Measurements from ENCODE around the gene SMIM7.

SMIM7 gene

GRCh38 chr19:16603090-16603489 lies 56.9 kb downstream of the SMIM7 start:
- H3K27ac ChIP-seq (ENCODE audit: insufficient read depth, low read length, poor library complexity, severe bottlenecking): no peak overlapping the region
- H3K9me3 ChIP-seq (ENCODE audit: control insufficient read depth, low read length): no peaks in the 10 kb centered on the region
- H3K4me1 ChIP-seq (ENCODE audit: control insufficient read depth, insufficient read depth, low read length, poor library complexity, severe bottlenecking): no peaks in the 10 kb centered on the region
- DNase-seq: no peak
- H3K4me3 ChIP-seq (ENCODE audit: insufficient read depth, low read depth, low read length, poor library complexity, severe bottlenecking): no peak overlapping the region
- no peaks in the 10 kb centered on the region for H3K27me3 ChIP-seq (replicated peaks; ENCODE audit: control insufficient read depth, insufficient read depth, low read length, poor library complexity, severe bottlenecking)
- H3K36me3 ChIP-seq (ENCODE audit: control insufficient read depth, insufficient read depth, low read length): peaks cover 5% of the 10 kb centered on the region

GRCh38 chr19:16601378-16602052 lies 58.4 kb downstream of the SMIM7 start:
- H3K27ac ChIP-seq (ENCODE audit: insufficient read depth, low read length, poor library complexity, severe bottlenecking): no peak overlapping the region
- no peak overlapping the region for H3K4me3 ChIP-seq (ENCODE audit: insufficient read depth, low read depth, low read length, poor library complexity, severe bottlenecking)
- no peaks in the 10 kb centered on the region for H3K9me3 ChIP-seq (ENCODE audit: control insufficient read depth, low read length)
- H3K4me1 ChIP-seq (ENCODE audit: control insufficient read depth, insufficient read depth, low read length, poor library complexity, severe bottlenecking): no peaks in the 10 kb centered on the region
- peaks cover 5% of the 10 kb centered on the region for H3K36me3 ChIP-seq (ENCODE audit: control insufficient read depth, insufficient read depth, low read length)
- no peak for DNase-seq
- H3K27me3 ChIP-seq (replicated peaks; ENCODE audit: control insufficient read depth, insufficient read depth, low read length, poor library complexity, severe bottlenecking): no peaks in the 10 kb centered on the region

DNA sequence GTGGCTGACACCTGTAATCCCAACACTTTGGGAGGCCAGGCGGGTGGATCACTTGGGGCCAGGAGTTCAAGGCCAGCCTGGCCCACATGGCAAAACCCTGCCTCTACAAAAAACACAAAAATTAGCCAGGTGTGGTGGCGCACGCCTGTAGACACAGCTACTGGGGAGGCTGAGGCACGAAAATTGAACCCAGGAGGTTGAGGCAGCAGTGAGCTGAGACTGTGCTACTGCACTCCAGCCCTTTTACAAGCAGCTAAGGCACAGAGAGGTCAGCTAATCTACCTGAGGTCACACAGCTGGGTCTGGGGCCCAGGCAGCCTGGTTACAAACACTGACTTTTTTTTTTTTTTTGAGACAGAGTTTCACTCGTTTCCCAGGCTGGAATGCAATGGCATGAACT lies 59.1 kb downstream of the SMIM7 start:
- Histone ChIP-seq H3K4me1 (ENCODE audit: control insufficient read depth, insufficient read depth, low read length, poor library complexity, severe bottlenecking) (no peaks in the 10 kb centered on the region), H3K36me3 (ENCODE audit: control insufficient read depth, insufficient read depth, low read length) (peaks cover 5% of the 10 kb centered on the region), H3K9me3 (ENCODE audit: control insufficient read depth, low read length) (no peaks in the 10 kb centered on the region), H3K27ac (ENCODE audit: insufficient read depth, low read length, poor library complexity, severe bottlenecking) (no peak overlapping the region), H3K4me3 (ENCODE audit: insufficient read depth, low read depth, low read length, poor library complexity, severe bottlenecking) (no peak overlapping the region), H3K27me3 (replicated peaks; ENCODE audit: control insufficient read depth, insufficient read depth, low read length, poor library complexity, severe bottlenecking) (no peaks in the 10 kb centered on the region)
- DNase-seq: no peak

GRCh38 chr19:16599655-16600346 lies 60.1 kb downstream of the SMIM7 start:
- Histone ChIP-seq H3K4me1 (ENCODE audit: control insufficient read depth, insufficient read depth, low read length, poor library complexity, severe bottlenecking) (peaks cover 9% of the 10 kb centered on the region), H3K36me3 (ENCODE audit: control insufficient read depth, insufficient read depth, low read length) (no peaks in the 10 kb centered on the region), H3K4me3 (ENCODE audit: insufficient read depth, low read depth, low read length, poor library complexity, severe bottlenecking) (no peak overlapping the region), H3K27ac (ENCODE audit: insufficient read depth, low read length, poor library complexity, severe bottlenecking) (no peak overlapping the region), H3K9me3 (ENCODE audit: control insufficient read depth, low read length) (no peaks in the 10 kb centered on the region), H3K27me3 (replicated peaks; ENCODE audit: control insufficient read depth, insufficient read depth, low read length, poor library complexity, severe bottlenecking) (no peaks in the 10 kb centered on the region)
- no peak for DNase-seq

DNA sequence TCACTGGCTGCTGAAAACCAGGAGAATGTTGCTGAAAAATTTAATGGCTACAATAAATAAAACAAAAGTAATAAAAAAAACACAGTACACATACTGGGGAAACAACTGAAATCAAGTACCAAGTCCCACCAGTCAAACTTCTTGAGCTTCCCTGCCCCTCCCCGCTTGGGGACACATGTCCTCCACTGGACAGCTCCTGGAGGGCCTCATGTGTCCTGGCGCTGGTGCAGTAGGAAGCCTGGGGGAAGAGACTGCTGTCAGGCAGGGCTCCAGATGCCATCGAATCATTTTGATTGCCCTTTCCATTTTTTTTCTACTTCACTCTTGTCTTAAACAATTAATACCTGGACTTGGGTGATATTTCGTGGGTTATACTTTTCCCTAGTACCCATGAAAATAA lies 61.1 kb downstream of the SMIM7 start:
- H3K27me3 ChIP-seq (replicated peaks; ENCODE audit: control insufficient read depth, insufficient read depth, low read length, poor library complexity, severe bottlenecking): no peaks in the 10 kb centered on the region
- no peak for DNase-seq
- H3K9me3 ChIP-seq (ENCODE audit: control insufficient read depth, low read length): no peaks in the 10 kb centered on the region
- H3K27ac ChIP-seq (ENCODE audit: insufficient read depth, low read length, poor library complexity, severe bottlenecking): no peak overlapping the region
- H3K36me3 ChIP-seq (ENCODE audit: control insufficient read depth, insufficient read depth, low read length): no peaks in the 10 kb centered on the region
- H3K4me3 ChIP-seq (ENCODE audit: insufficient read depth, low read depth, low read length, poor library complexity, severe bottlenecking): no peak overlapping the region
- peaks cover 19% of the 10 kb centered on the region for H3K4me1 ChIP-seq (ENCODE audit: control insufficient read depth, insufficient read depth, low read length, poor library complexity, severe bottlenecking)

- H3K36me3 ChIP-seq (ENCODE audit: control insufficient read depth, insufficient read depth, low read length): no peaks in the 10 kb centered on the region
- no peak overlapping the region for H3K27ac ChIP-seq (ENCODE audit: insufficient read depth, low read length, poor library complexity, severe bottlenecking)
- DNase-seq: no peak
- H3K27me3 ChIP-seq (replicated peaks; ENCODE audit: control insufficient read depth, insufficient read depth, low read length, poor library complexity, severe bottlenecking): no peaks in the 10 kb centered on the region
- H3K9me3 ChIP-seq (ENCODE audit: control insufficient read depth, low read length): no peaks in the 10 kb centered on the region
- H3K4me3 ChIP-seq (ENCODE audit: insufficient read depth, low read depth, low read length, poor library complexity, severe bottlenecking): no peak overlapping the region
- H3K4me1 ChIP-seq (ENCODE audit: control insufficient read depth, insufficient read depth, low read length, poor library complexity, severe bottlenecking): peaks cover 30% of the 10 kb centered on the region
Observed at GRCh38 chr19:16596399-16596798, 63.5 kb downstream of the SMIM7 start.
